HL-60 (cell line): ENCODE data around the gene PLPPR5.
"Not testable (repeated sequence)": the region's sequence is repeated elsewhere in the genome, so short reads cannot be mapped to it uniquely, and the experiment has no call there.

Experiments
- DNase-seq, 2 experiments: peaks; one replicate each; pipeline ENCODE4 v3.0.0-alpha.2; 2010 to 2020; ENCODE audit warnings: low read depth in 1 of 2, low spot score in 1 of 2
- H3K27ac ChIP-seq: fragments of 250-450 bp; sonication (Bioruptor Pico); replicated peaks from 2 replicates; pipeline ENCODE4 v1.5.1; 2020; ENCODE audit warnings: mild to moderate bottlenecking, moderate library complexity
- H3K27me3 ChIP-seq: fragments of 250-450 bp; sonication (Bioruptor Pico); 2 replicates; pipeline ENCODE4 v1.5.1; 2021; ENCODE audit warnings: mild to moderate bottlenecking, moderate library complexity; ENCODE audit not compliant: insufficient read depth, poor library complexity, severe bottlenecking
- H3K4me3 ChIP-seq: replicated peaks from 2 replicates; pipeline ENCODE4 v1.5.1; 2011; ENCODE audit warnings: mild to moderate bottlenecking, control low read depth, low read length; ENCODE audit not compliant: insufficient read depth
- GABPA ChIP-seq: IDR thresholded peaks from 2 replicates; pipeline ENCODE4 v1.6.1; 2012; ENCODE audit warnings: low read depth
- POLR2AphosphoS5 ChIP-seq: IDR thresholded peaks from 2 replicates; pipeline ENCODE4 v1.6.1; 2012; ENCODE audit warnings: low read depth
- SPI1 ChIP-seq: IDR thresholded peaks from 2 replicates; pipeline ENCODE4 v1.6.1; 2012; ENCODE audit warnings: low read depth, mild to moderate bottlenecking, borderline replicate concordance
- long read RNA-seq: library from polyadenylated mRNA; unstranded; transcript quantifications from one replicate; pipeline ENCODE4 v2.0.0, GENCODE V29; 2020
- TF ChIP-seq, protein P1 (sequence below): IDR thresholded peaks from 2 replicates; pipeline ENCODE4 v1.6.1; 2012; ENCODE audit warnings: low read depth; ENCODE audit not compliant: insufficient replicate concordance
- TF ChIP-seq, protein P2 (sequence below): IDR thresholded peaks from one replicate; pipeline ENCODE4 v1.5.1; 2011; ENCODE audit warnings: low read length, control low read depth, inconsistent platforms; ENCODE audit not compliant: insufficient read depth

PLPPR5 gene
- long read RNA-seq: 0 reads

DNA sequence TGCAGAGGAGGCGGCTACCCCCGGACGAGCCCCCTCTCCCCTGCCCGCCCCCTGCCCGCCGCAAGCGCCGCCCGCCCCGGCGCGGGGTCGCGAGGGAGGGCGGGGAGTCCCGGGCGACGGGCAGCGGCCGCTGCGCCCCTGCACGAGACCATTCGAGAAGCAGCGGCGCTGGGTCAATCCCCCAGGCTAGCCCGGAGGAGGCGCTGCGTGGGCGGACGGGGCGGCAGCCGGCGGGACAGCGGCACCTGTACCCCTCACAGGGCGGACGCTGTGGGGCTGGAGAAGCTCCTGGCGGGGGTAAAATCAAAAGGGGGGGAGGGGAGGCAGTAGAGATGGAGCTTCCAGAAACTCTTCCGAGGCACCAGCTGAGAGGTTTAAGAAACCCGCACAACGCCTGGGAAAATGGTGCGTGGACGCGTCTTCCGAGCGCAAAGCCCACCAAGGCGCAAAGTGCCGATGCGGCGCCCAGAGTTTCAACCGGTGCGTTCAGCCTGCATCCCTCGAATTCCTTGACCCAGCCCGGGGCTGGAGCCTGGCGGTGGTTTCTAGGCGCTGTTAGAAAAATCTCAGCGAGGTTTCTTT lies at the start of gene PLPPR5:
Gene PLPPR5 (minus strand): TSS at position 1 of the 582 bp plus-strand sequence. CDS start 190 bp downstream, outside the sequence.
- no peak for DNase-seq
- Histone ChIP-seq H3K27me3 (peaks cover 40% of the 10 kb centered on the region), H3K27ac (no peak within 1 kb of the TSS), H3K4me3 (no peak within 1 kb of the TSS)
- no peak for TF ChIP-seq POLR2AphosphoS5
- TF ChIP-seq, protein P1, sequence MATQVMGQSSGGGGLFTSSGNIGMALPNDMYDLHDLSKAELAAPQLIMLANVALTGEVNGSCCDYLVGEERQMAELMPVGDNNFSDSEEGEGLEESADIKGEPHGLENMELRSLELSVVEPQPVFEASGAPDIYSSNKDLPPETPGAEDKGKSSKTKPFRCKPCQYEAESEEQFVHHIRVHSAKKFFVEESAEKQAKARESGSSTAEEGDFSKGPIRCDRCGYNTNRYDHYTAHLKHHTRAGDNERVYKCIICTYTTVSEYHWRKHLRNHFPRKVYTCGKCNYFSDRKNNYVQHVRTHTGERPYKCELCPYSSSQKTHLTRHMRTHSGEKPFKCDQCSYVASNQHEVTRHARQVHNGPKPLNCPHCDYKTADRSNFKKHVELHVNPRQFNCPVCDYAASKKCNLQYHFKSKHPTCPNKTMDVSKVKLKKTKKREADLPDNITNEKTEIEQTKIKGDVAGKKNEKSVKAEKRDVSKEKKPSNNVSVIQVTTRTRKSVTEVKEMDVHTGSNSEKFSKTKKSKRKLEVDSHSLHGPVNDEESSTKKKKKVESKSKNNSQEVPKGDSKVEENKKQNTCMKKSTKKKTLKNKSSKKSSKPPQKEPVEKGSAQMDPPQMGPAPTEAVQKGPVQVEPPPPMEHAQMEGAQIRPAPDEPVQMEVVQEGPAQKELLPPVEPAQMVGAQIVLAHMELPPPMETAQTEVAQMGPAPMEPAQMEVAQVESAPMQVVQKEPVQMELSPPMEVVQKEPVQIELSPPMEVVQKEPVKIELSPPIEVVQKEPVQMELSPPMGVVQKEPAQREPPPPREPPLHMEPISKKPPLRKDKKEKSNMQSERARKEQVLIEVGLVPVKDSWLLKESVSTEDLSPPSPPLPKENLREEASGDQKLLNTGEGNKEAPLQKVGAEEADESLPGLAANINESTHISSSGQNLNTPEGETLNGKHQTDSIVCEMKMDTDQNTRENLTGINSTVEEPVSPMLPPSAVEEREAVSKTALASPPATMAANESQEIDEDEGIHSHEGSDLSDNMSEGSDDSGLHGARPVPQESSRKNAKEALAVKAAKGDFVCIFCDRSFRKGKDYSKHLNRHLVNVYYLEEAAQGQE: no peak
- TF ChIP-seq, protein P2, sequence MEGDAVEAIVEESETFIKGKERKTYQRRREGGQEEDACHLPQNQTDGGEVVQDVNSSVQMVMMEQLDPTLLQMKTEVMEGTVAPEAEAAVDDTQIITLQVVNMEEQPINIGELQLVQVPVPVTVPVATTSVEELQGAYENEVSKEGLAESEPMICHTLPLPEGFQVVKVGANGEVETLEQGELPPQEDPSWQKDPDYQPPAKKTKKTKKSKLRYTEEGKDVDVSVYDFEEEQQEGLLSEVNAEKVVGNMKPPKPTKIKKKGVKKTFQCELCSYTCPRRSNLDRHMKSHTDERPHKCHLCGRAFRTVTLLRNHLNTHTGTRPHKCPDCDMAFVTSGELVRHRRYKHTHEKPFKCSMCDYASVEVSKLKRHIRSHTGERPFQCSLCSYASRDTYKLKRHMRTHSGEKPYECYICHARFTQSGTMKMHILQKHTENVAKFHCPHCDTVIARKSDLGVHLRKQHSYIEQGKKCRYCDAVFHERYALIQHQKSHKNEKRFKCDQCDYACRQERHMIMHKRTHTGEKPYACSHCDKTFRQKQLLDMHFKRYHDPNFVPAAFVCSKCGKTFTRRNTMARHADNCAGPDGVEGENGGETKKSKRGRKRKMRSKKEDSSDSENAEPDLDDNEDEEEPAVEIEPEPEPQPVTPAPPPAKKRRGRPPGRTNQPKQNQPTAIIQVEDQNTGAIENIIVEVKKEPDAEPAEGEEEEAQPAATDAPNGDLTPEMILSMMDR: no peak
- TF ChIP-seq GABPA: no peak
- no peak for TF ChIP-seq SPI1

- DNase-seq: no peak
- TF ChIP-seq SPI1 (no peak), GABPA (no peak), POLR2AphosphoS5 (no peak)
- TF ChIP-seq, protein P1: no peak
- TF ChIP-seq, protein P2: no peak
- Histone ChIP-seq H3K27me3 (no peaks in the 10 kb centered on the region), H3K27ac (no peak overlapping the region), H3K4me3 (no peak overlapping the region)
Measured at GRCh38 chr1:99051611-99052283, 47.1 kb upstream of the PLPPR5 start.

- DNase-seq: no peak
- Histone ChIP-seq H3K27me3 (no peaks in the 10 kb centered on the region), H3K27ac (no peak overlapping the region), H3K4me3 (no peak overlapping the region)
- TF ChIP-seq, protein P2: no peak
Measured at GRCh38 chr1:99049745-99050144, 45.1 kb upstream of the PLPPR5 start.

GRCh38 chr1:99036746-99037145 lies 32.1 kb upstream of the PLPPR5 start:
- DNase-seq, H3K27me3 ChIP-seq, H3K4me3 ChIP-seq, H3K27ac ChIP-seq: not testable (repeated sequence)
